NOMO-1 (cell line): Measurements from ENCODE around the gene NPC2.

Source experiments
- DNase-seq, 2 experiments: peaks; one replicate each; lab custom pipeline; 2025; ENCODE audit not compliant: unreplicated experiment in 2 of 2; lab: John Stamatoyannopoulos, UW

The NPC2 gene

GRCh38 chr14:74503291-74503937 lies 10.3 kb upstream of the NPC2 start:
- no peak for DNase-seq

- DNase-seq = no peak
Measured at GRCh38 chr14:74502236-74503019, 9.3 kb upstream of the NPC2 start.

DNA sequence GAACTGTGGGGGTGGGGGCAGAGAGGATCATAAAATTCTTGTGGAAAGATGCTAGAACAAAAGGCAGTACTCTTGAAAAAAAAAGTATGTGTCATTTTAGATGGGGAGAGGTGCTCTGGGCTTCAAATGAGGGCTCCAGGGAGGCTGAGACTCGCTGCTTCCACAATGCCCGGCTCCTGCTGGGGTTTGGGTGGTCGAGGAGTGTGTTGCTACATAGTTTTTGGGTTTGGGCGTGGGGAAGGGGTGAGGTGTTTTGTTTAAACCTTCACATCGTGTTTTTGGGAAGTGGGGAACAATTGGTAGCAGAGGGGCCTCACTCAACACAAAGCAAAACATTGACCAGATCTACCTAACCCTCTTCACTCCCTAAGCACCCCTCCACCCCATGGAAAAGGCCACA lies 8.6 kb upstream of the NPC2 start:
- no peak for DNase-seq

DNA sequence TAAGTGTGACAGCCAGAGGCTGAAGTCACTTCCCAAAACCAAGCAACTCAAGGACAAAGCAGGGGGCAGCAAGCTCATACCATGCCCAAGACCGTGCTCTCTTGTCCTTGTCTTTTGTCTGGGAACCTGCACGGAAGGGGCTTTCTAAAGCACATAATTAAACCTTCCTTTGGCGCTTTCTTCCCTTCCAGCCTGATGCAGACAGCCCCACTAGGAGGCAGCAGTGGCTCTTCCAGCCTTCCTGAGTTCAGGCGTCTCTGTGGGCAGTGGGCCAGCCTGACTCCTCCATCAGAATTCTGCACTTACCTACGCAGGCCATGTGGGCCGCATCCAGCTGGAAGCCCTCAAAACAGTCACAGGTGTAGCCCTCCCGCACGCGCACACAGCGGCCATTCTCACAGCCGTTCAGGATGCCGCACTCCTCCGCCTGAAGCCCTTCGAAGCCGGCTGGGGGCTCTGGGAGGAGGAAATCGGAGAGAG lies 8.1 kb upstream of the NPC2 start:
- DNase-seq = no peak

DNA sequence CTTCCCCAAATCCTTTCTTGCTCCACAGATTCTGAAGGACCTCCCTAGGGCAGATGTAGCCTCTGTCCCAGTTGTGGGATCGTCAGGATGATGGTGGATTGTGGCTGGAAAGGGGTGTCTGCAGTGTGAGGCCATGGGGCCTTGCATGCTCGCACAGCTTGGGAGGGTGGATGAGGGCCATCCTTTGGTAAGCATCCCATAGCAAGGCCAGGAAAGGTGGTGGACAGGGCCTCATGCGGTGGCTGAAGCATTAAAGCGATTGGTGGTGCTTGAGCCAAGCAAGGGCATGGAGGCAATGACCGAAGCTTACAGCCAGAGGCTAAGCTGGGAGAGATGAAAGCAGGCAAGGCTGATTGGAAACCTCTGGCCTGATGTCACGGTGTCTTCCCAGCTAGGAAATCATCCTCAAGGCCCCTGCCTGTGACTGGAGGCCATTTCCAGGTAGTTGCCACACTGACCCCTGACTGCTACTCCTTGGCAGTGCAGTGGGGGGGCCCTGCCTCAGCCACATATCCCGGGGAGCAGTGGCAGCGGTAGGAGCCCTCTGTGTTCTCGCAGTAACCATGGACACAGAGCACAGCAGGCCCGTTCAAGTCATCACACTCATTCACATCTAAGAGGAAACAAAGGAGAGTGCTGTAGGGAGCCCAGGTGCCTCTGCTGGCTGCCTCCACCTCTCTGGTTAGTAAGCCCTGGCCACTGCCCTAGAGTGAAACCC lies 7.5 kb upstream of the NPC2 start:
- DNase-seq = no peak

DNA sequence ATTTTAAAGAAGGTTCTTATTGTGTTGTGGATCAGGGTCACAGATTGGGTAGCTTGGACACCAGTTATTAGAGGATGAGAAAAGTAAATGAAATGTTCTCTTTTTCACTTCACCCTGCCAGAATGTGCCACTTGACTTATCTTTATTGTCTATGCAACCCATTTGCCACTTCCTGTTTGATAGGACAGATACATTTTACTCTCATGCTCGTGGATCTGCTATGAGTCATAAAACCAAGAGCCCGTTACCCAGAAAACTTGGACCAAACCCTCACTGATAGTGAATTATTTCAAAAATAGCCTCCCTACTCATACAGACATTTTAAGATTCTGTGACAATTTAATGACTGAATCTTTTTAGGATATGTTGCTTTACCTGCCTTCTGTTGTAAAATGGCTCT lies 2.3 kb upstream of the NPC2 start:
- DNase-seq = peak in 1 of 2 experiments; percentile 10

- peak; percentile 97 for DNase-seq
Measured at GRCh38 chr14:74493343-74494261, 497 bp upstream of the NPC2 start, which contains the start of gene ISCA2. Gene ISCA2, plus strand, starts transcription at chr14:74493765. Its CDS starts 10 bp downstream, at chr14:74493775.

- DNase-seq = peak; percentile 12 to 52
Measured at GRCh38 chr14:74491956-74492775, 939 bp downstream of the NPC2 start.

- no peak for DNase-seq
Measured at GRCh38 chr14:74490486-74490885, 2.6 kb downstream of the NPC2 start.

DNA sequence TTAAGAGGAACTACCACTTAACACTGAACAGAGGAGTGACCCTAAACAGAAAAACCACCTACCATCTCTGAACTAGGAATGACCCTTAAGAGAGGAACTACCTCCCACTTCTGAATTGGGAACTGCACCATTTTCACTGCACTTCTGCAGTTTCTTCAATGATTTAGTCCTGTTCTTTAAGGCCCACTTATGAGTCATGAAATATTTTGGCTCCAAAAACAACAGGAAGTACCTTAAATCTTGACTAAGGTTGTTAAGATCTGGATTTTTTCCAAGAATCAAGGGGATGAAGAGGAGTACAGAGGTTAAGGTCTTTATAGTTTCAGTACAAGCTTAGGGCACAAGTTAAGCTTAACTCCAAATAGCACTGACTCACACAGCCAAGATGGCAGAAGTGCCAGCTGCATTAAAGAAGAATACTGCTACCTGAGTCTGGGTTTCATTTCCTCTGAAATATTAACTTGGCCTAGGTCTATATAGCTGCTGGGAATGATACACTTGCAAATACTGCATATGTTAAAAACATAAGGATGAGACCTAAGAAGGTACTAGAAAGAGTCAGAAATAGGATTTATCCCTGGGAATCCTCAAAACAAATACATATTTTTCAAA lies 4.2 kb downstream of the NPC2 start:
- DNase-seq = peak; percentile 40 to 70

GRCh38 chr14:74486164-74486563 lies 6.9 kb downstream of the NPC2 start:
- no peak for DNase-seq

- no peak for DNase-seq
Measured at GRCh38 chr14:74483321-74483720, 9.8 kb downstream of the NPC2 start.

DNA sequence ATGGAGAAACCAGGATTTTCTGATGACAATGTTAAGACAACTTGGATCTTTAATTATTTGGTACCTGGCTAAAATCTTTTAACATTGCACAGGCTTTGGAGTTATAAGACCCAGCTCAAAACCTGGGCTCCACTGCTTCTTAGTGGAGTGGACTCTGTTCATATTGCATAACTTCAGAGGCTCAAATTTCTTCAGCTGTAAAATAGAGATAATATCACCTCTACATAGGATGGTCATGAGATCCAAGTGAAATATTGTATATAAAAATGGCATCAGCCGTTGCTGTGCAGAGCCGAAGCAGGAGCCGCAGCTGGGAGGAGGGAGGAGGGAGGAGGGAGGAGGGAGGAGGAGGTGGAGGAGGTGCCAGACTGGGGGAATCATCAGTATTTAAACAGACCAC lies 10.5 kb downstream of the NPC2 start:
- no peak for DNase-seq

GRCh38 chr14:74480046-74480445 lies 13.1 kb downstream of the NPC2 start:
- no peak for DNase-seq

DNA sequence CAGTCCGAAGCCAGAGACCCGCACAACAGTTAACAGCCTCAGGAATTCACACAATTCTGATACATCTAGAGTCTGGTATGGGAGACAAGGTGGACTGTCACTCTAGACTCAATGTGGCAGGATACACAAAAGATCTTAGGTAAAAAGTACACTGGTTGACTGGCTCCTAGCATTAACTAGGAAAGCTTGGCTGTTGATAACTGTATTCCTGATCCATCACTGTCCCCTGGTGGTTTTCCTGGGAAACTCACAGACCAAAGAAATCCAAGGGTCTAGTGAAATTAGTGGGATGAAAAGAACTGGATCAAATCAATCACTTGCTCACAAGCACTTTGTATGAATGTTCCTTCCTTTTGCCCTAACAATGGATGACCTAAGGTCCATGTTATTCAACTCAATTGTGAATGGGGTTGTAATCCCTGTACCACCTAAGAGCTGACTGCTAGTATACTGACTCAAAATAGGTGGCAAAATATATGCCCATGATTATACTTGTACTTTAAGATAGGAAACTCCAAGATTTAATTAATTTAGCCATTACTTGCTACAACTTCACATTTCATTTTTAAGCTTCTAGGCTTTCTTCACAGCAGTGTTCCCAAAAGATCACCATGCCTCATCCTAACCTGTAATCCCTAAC lies 14.0 kb downstream of the NPC2 start:
- DNase-seq = no peak

DNA sequence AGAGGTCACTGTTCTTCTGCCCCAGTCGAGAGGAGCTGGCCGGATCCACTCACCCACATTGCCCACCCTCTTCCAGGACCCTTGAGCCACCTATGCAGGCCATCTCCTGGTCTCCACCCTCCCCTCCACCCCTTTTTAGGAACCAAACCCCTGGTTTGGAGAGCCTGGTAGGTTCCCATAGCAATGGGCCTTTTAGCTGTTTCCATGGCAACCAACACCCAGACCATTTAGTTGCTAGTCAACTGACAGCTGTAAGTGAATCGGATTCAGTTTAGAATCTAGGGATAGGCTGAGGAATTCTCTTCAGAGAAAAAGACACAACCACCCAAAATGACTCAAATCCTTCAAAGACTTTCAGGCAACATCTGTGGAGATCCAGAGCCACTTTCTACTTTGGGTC lies 16.5 kb downstream of the NPC2 start:
- DNase-seq = no peak

- DNase-seq = no peak
Measured at GRCh38 chr14:74476107-74476506, 17.0 kb downstream of the NPC2 start.

DNA sequence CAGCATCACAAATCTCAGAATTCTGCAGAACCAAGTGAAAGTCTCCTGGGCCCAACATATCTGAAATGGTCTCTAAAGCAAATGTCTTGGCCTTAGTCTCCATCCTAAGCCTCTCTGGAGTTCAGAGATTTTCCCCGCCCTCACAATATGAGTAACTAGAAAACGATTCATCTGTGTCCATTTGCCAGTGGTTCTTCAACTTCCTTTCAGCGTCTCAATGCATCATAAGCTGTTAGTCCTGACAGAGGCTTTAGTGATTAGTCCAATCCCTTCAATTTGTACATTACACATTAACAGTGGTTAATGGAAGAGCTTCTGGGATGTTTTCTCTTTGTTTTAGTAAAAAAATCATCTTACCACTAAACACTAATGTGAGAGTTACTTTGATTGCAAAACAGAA lies 17.4 kb downstream of the NPC2 start:
- DNase-seq = no peak

- no peak for DNase-seq
Measured at GRCh38 chr14:74474376-74474775, 18.7 kb downstream of the NPC2 start.
